Spleen (tissue), 7 donors: Measurements from ENCODE around the gene CFAP54.

Experiments used
- POLR2A ChIP-seq, 3 donors: fragments of 450-650 bp; IDR thresholded peaks; one replicate each; pipeline ENCODE4 v1.5.1; 2017; ENCODE audit warnings: antibody characterized with exemption in 3 of 3, mild to moderate bottlenecking in 1 of 3
- TF ChIP-seq, protein P1 (sequence below), 11 experiments: fragments of 200-600 bp in 7 of 11; fragments of 450-650 bp in 4 of 11; sonication (generic) in 4 of 11; IDR thresholded peaks in 8 of 11; conservative IDR thresholded peaks in 3 of 11; 1 replicate in 7 of 11; 2 replicates in 4 of 11; pipeline versions ENCODE4 v1.4.0 to v1.8.0; 2016 to 2021; ENCODE audit warnings: antibody characterized with exemption in 11 of 11, inconsistent platforms in 4 of 11, mild to moderate bottlenecking in 1 of 11
- donor health status: DM: no; HTN: no; CAD: no; lungs with moderate emphysema.
- donor health status: DM: no; HTN: no; CAD: no.
- donor health status: DM: no; HTN: no; CAD: no.

GRCh38 chr12:96483116-96483515 lies 6.3 kb upstream of the CFAP54 start:
- TF ChIP-seq, protein P1, sequence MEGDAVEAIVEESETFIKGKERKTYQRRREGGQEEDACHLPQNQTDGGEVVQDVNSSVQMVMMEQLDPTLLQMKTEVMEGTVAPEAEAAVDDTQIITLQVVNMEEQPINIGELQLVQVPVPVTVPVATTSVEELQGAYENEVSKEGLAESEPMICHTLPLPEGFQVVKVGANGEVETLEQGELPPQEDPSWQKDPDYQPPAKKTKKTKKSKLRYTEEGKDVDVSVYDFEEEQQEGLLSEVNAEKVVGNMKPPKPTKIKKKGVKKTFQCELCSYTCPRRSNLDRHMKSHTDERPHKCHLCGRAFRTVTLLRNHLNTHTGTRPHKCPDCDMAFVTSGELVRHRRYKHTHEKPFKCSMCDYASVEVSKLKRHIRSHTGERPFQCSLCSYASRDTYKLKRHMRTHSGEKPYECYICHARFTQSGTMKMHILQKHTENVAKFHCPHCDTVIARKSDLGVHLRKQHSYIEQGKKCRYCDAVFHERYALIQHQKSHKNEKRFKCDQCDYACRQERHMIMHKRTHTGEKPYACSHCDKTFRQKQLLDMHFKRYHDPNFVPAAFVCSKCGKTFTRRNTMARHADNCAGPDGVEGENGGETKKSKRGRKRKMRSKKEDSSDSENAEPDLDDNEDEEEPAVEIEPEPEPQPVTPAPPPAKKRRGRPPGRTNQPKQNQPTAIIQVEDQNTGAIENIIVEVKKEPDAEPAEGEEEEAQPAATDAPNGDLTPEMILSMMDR (IDR thresholded peaks at IDR 0.05 in 8 of 11, conservative IDR thresholded peaks at IDR 0.05 in 3 of 11): no peak
- no peak for TF ChIP-seq POLR2A (IDR thresholded peaks at IDR 0.05)
